ENCODE data around the gene MIEF2. TPM values are rescaled to one million over a fixed set of nuclear protein-coding genes. Genes with fewer than 3 reads are reported as not detected.

Gene MIEF2
- total and polyA plus RNA-seq, 3 experiments from 2014 or later: 5.5 to 14.1 (median 5.6) TPM

GRCh38 chr17:18253947-18254821 is 6.3 kb upstream of the MIEF2 start:
- Histone ChIP-seq H3K36me3 (ENCODE audit: insufficient read depth, low read length) (peaks cover 44% of the 10 kb centered on the region), H3K27ac (ENCODE audit: low read depth, low read length) (no peak overlapping the region), H3K4me1 (ENCODE audit: insufficient read depth, low read length) (peaks cover 27% of the 10 kb centered on the region), H3K27me3 (ENCODE audit: insufficient read depth, low read length, poor library complexity, severe bottlenecking) (no peaks in the 10 kb centered on the region), H3K9me3 (ENCODE audit: low read length) (no peaks in the 10 kb centered on the region), H3K4me3 (ENCODE audit: low read length) (no peak overlapping the region)
- CTCF ChIA-PET: interaction anchor here (1.1 to 1.2 kb wide), 2 partner anchors 10 to 14 kb away, joined by 3 to 4 read pairs; no protein-coding TSS in a partner anchor
- no peak for DNase-seq
- Mint-ChIP-seq H3K27me3 (no peaks in the 10 kb centered on the region), H3K9me3 (no peaks in the 10 kb centered on the region), H3K4me3 (peak overlapping the region in 2 of 7 donors; percentile 48 to 56), H3K4me1 (peaks cover 17 to 31% (median 22%) of the 10 kb centered on the region in 3 donors), H3K27ac (peak overlapping the region in 2 of 8 donors; percentile 26 to 47), H3K36me3 (peaks cover 4 to 79% (median 6%) of the 10 kb centered on the region in 3 donors)
- POLR2A ChIA-PET: no interaction called here

GRCh38 chr17:18254888-18255649 is 5.4 kb upstream of the MIEF2 start:
- H3K36me3 ChIP-seq (ENCODE audit: insufficient read depth, low read length): peaks cover 44% of the 10 kb centered on the region
- H3K4me1 ChIP-seq (ENCODE audit: insufficient read depth, low read length): peaks cover 33% of the 10 kb centered on the region
- Mint-ChIP-seq H3K4me1 (peaks cover 22 to 36% (median 28%) of the 10 kb centered on the region in 3 donors), H3K4me3 (peak overlapping the region in 4 of 7 donors; percentile 11 to 75 (median 51)), H3K27me3 (no peaks in the 10 kb centered on the region), H3K9me3 (no peaks in the 10 kb centered on the region), H3K27ac (peak overlapping the region in 1 of 8 donors; percentile 47), H3K36me3 (peaks cover 4 to 73% (median 5%) of the 10 kb centered on the region in 3 donors)
- CTCF ChIA-PET: interaction anchor here (1.1 kb wide), 1 partner anchor 13 kb away, joined by 4 read pairs; no protein-coding TSS in a partner anchor
- POLR2A ChIA-PET: no interaction called here
- no peaks in the 10 kb centered on the region for H3K27me3 ChIP-seq (ENCODE audit: insufficient read depth, low read length, poor library complexity, severe bottlenecking)
- DNase-seq: no peak
- no peaks in the 10 kb centered on the region for H3K9me3 ChIP-seq (ENCODE audit: low read length)
- no peak overlapping the region for H3K27ac ChIP-seq (ENCODE audit: low read depth, low read length)
- no peak overlapping the region for H3K4me3 ChIP-seq (ENCODE audit: low read length)

GRCh38 chr17:18256351-18256750 is 4.1 kb upstream of the MIEF2 start:
- ChIA-PET POLR2A (no interaction called here), CTCF (interaction anchor here (1.2 kb wide), 1 partner anchor 39 kb away, joined by 3 read pairs; no protein-coding TSS in a partner anchor)
- H3K4me1 Mint-ChIP-seq: peaks cover 26 to 46% (median 34%) of the 10 kb centered on the region in 3 donors
- H3K36me3 ChIP-seq (ENCODE audit: insufficient read depth, low read length): peaks cover 32% of the 10 kb centered on the region
- no peaks in the 10 kb centered on the region for H3K9me3 Mint-ChIP-seq
- H3K27ac ChIP-seq (ENCODE audit: low read depth, low read length): no peak overlapping the region
- peak overlapping the region; percentile 84 for H3K4me3 ChIP-seq (ENCODE audit: low read length)
- H3K36me3 Mint-ChIP-seq: peaks cover 0 to 60% (median 0%) of the 10 kb centered on the region in 3 donors
- H3K9me3 ChIP-seq (ENCODE audit: low read length): no peaks in the 10 kb centered on the region
- peaks cover 40% of the 10 kb centered on the region for H3K4me1 ChIP-seq (ENCODE audit: insufficient read depth, low read length)
- no peaks in the 10 kb centered on the region for H3K27me3 Mint-ChIP-seq
- no peak for DNase-seq
- H3K27ac Mint-ChIP-seq: peak overlapping the region in 6 of 8 donors; percentile 26 to 50 (median 41)
- H3K4me3 Mint-ChIP-seq: peak overlapping the region; percentile 7 to 75 (median 38)
- H3K27me3 ChIP-seq (ENCODE audit: insufficient read depth, low read length, poor library complexity, severe bottlenecking): no peaks in the 10 kb centered on the region

- H3K36me3 ChIP-seq (ENCODE audit: insufficient read depth, low read length): peaks cover 28% of the 10 kb centered on the region
- peak overlapping the region; percentile 85 to 97 (median 96) for H3K4me3 Mint-ChIP-seq
- peaks cover 29 to 50% (median 38%) of the 10 kb centered on the region in 3 donors for H3K4me1 Mint-ChIP-seq
- no peaks in the 10 kb centered on the region for H3K27me3 ChIP-seq (ENCODE audit: insufficient read depth, low read length, poor library complexity, severe bottlenecking)
- H3K9me3 ChIP-seq (ENCODE audit: low read length): no peaks in the 10 kb centered on the region
- H3K27ac ChIP-seq (ENCODE audit: low read depth, low read length): no peak overlapping the region
- H3K4me3 ChIP-seq (ENCODE audit: low read length): peak overlapping the region; percentile 84
- no peaks in the 10 kb centered on the region for H3K27me3 Mint-ChIP-seq
- no peaks in the 10 kb centered on the region for H3K9me3 Mint-ChIP-seq
- peaks cover 0 to 56% (median 0%) of the 10 kb centered on the region in 3 donors for H3K36me3 Mint-ChIP-seq
- peak overlapping the region; percentile 47 to 99 (median 79) for H3K27ac Mint-ChIP-seq
- POLR2A ChIA-PET: no interaction called here
- CTCF ChIA-PET: interaction anchor here (1.2 to 1.6 kb wide), 2 partner anchors 8 to 40 kb away, joined by 3 to 4 read pairs; no protein-coding TSS in a partner anchor
- peaks cover 44% of the 10 kb centered on the region for H3K4me1 ChIP-seq (ENCODE audit: insufficient read depth, low read length)
- no peak for DNase-seq
Measured at GRCh38 chr17:18256776-18257175, 3.7 kb upstream of the MIEF2 start.

- Mint-ChIP-seq H3K4me3 (peak overlapping the region; percentile 85 to 97 (median 96)), H3K36me3 (peaks cover 0 to 49% (median 0%) of the 10 kb centered on the region in 3 donors), H3K4me1 (peaks cover 33 to 57% (median 38%) of the 10 kb centered on the region in 3 donors), H3K27ac (peak overlapping the region; percentile 47 to 99 (median 95)), H3K27me3 (no peaks in the 10 kb centered on the region), H3K9me3 (no peaks in the 10 kb centered on the region)
- CTCF ChIA-PET: interaction anchor here (1.2 to 1.6 kb wide), 2 partner anchors 9 to 40 kb away, joined by 3 to 4 read pairs; no protein-coding TSS in a partner anchor
- H3K27me3 ChIP-seq (ENCODE audit: insufficient read depth, low read length, poor library complexity, severe bottlenecking): no peaks in the 10 kb centered on the region
- peaks cover 21% of the 10 kb centered on the region for H3K36me3 ChIP-seq (ENCODE audit: insufficient read depth, low read length)
- no peaks in the 10 kb centered on the region for H3K9me3 ChIP-seq (ENCODE audit: low read length)
- POLR2A ChIA-PET: no interaction called here
- H3K4me3 ChIP-seq (ENCODE audit: low read length): peak overlapping the region; percentile 84
- H3K27ac ChIP-seq (ENCODE audit: low read depth, low read length): peak overlapping the region; percentile 82
- DNase-seq: peak in 1 of 5 donors; percentile 50
- H3K4me1 ChIP-seq (ENCODE audit: insufficient read depth, low read length): peaks cover 50% of the 10 kb centered on the region
Measured at GRCh38 chr17:18257268-18257981, 3.0 kb upstream of the MIEF2 start.

- Histone ChIP-seq H3K27me3 (ENCODE audit: insufficient read depth, low read length, poor library complexity, severe bottlenecking) (no peaks in the 10 kb centered on the region), H3K36me3 (ENCODE audit: insufficient read depth, low read length) (peaks cover 17% of the 10 kb centered on the region), H3K9me3 (ENCODE audit: low read length) (no peaks in the 10 kb centered on the region), H3K4me1 (ENCODE audit: insufficient read depth, low read length) (peaks cover 50% of the 10 kb centered on the region), H3K27ac (ENCODE audit: low read depth, low read length) (peak overlapping the region; percentile 82), H3K4me3 (ENCODE audit: low read length) (peak overlapping the region; percentile 84)
- peak overlapping the region; percentile 85 to 97 (median 96) for H3K4me3 Mint-ChIP-seq
- peaks cover 34 to 62% (median 38%) of the 10 kb centered on the region in 3 donors for H3K4me1 Mint-ChIP-seq
- ChIA-PET CTCF (interaction anchor here (1.6 kb wide), 1 partner anchor 10 kb away, joined by 4 read pairs; no protein-coding TSS in a partner anchor), POLR2A (no interaction called here)
- peak in 4 of 5 donors; percentile 24 to 48 (median 39) for DNase-seq
- no peaks in the 10 kb centered on the region for H3K9me3 Mint-ChIP-seq
- H3K36me3 Mint-ChIP-seq: peaks cover 0 to 48% (median 0%) of the 10 kb centered on the region in 3 donors
- H3K27ac Mint-ChIP-seq: peak overlapping the region; percentile 47 to 99 (median 95)
- H3K27me3 Mint-ChIP-seq: no peaks in the 10 kb centered on the region
Measured at GRCh38 chr17:18257982-18258355, 2.5 kb upstream of the MIEF2 start.
